ENCODE results near the gene NID1.

- no peak for TF ChIP-seq CTCF (IDR thresholded peaks at IDR 0.05)
- no peak for TF ChIP-seq POLR2A (IDR thresholded peaks at IDR 0.05)
Observed at GRCh38 chr1:235948774-235949427, 116.0 kb downstream of the NID1 start.

All from heart left ventricle (tissue), 13 donors.